HEK293T (cell line): ENCODE measurements around the gene CLCA4.

Experiments
- BHLHE40 ChIP-seq: fragments of 450-650 bp; IDR thresholded peaks from 2 replicates; pipeline ENCODE4 v1.6.1; 2016; ENCODE audit warnings: mild to moderate bottlenecking, moderate library complexity, borderline replicate concordance
- CTBP1 ChIP-seq: fragments of 450-650 bp; IDR thresholded peaks from 2 replicates; pipeline ENCODE4 v1.6.1; 2016; ENCODE audit warnings: borderline replicate concordance
- ELF4 ChIP-seq: fragments of 450-650 bp; IDR thresholded peaks from 2 replicates; pipeline ENCODE4 v1.6.1; 2017; ENCODE audit warnings: antibody characterized with exemption
- FOXA1 ChIP-seq: fragments of 450-650 bp; IDR thresholded peaks from 2 replicates; pipeline ENCODE4 v1.6.1; 2016; ENCODE audit warnings: mild to moderate bottlenecking
- FOXK2 ChIP-seq: fragments of 450-650 bp; IDR thresholded peaks from 2 replicates; pipeline ENCODE4 v1.6.1; 2016; ENCODE audit warnings: mild to moderate bottlenecking
- FOXM1 ChIP-seq: fragments of 450-650 bp; IDR thresholded peaks from 2 replicates; pipeline ENCODE4 v1.6.1; 2017; ENCODE audit warnings: mild to moderate bottlenecking, borderline replicate concordance
- HDGF ChIP-seq: fragments of 450-650 bp; IDR thresholded peaks from 2 replicates; pipeline ENCODE4 v1.6.1; 2017; ENCODE audit warnings: antibody characterized with exemption, borderline replicate concordance
- LEF1 ChIP-seq: fragments of 450-650 bp; IDR thresholded peaks from 2 replicates; pipeline ENCODE4 v1.6.1; 2017; ENCODE audit warnings: mild to moderate bottlenecking, borderline replicate concordance
- PKNOX1 ChIP-seq: fragments of 450-650 bp; IDR thresholded peaks from 2 replicates; pipeline ENCODE4 v1.6.1; 2016
- SP1 ChIP-seq: fragments of 450-650 bp; IDR thresholded peaks from 2 replicates; pipeline ENCODE4 v1.6.1; 2017
- SUZ12 ChIP-seq: fragments of 450-650 bp; IDR thresholded peaks from 2 replicates; pipeline ENCODE4 v1.6.1; 2016; ENCODE audit warnings: mild to moderate bottlenecking

GRCh38 chr1:86505564-86505902, 41.3 kb upstream of the CLCA4 start:
- TF ChIP-seq SP1 (no peak), BHLHE40 (no peak), FOXM1 (no peak), LEF1 (no peak), FOXA1 (no peak), FOXK2 (no peak), PKNOX1 (no peak), SUZ12 (no peak), ELF4 (no peak), CTBP1 (no peak), HDGF (no peak)
